HG03442 (cell line): Measurements from ENCODE around the gene PCBP3.

Experiments
- ATAC-seq: cut with Tn5 transposase; IDR thresholded peaks from one replicate; pipeline ENCODE4 v1.9.1; 2021; ENCODE audit warnings: mild to moderate bottlenecking, moderate library complexity; ENCODE audit not compliant: unreplicated experiment

PCBP3 gene

GRCh38 chr21:45778686-45779085 lies 135.2 kb downstream of the PCBP3 start:
- ATAC-seq = no peak

- ATAC-seq = no peak
These were observed 135.7 kb downstream of the PCBP3 start for GRCh38 chr21:45779226-45779625.

- ATAC-seq = no peak
These were observed 137.1 kb downstream of the PCBP3 start for GRCh38 chr21:45780647-45781046.

GRCh38 chr21:45781741-45782140 lies 138.2 kb downstream of the PCBP3 start:
- ATAC-seq = no peak

GRCh38 chr21:45786660-45787059 lies 143.1 kb downstream of the PCBP3 start:
- no peak for ATAC-seq

- no peak for ATAC-seq
These were observed 143.8 kb downstream of the PCBP3 start for GRCh38 chr21:45787371-45787770.

- no peak for ATAC-seq
These were observed 144.7 kb downstream of the PCBP3 start for GRCh38 chr21:45788198-45788597.

GRCh38 chr21:45788637-45789506 lies 145.3 kb downstream of the PCBP3 start:
- no peak for ATAC-seq

- ATAC-seq = no peak
These were observed 146.9 kb downstream of the PCBP3 start for GRCh38 chr21:45790427-45790826.

- no peak for ATAC-seq
These were observed 148.3 kb downstream of the PCBP3 start for GRCh38 chr21:45791562-45792418.

- ATAC-seq = no peak
These were observed 149.3 kb downstream of the PCBP3 start for GRCh38 chr21:45792682-45793383.

- ATAC-seq = no peak
These were observed 150.5 kb downstream of the PCBP3 start for GRCh38 chr21:45794027-45794426.

GRCh38 chr21:45796003-45796402 lies 152.5 kb downstream of the PCBP3 start:
- no peak for ATAC-seq

GRCh38 chr21:45797338-45797737 lies 153.8 kb downstream of the PCBP3 start:
- ATAC-seq = no peak

- no peak for ATAC-seq
These were observed 156.3 kb downstream of the PCBP3 start for GRCh38 chr21:45799765-45800338.

- no peak for ATAC-seq
These were observed 157.0 kb downstream of the PCBP3 start for GRCh38 chr21:45800339-45801080.

- ATAC-seq = no peak
These were observed 157.8 kb downstream of the PCBP3 start for GRCh38 chr21:45801129-45801964.

GRCh38 chr21:45801989-45802388 lies 158.5 kb downstream of the PCBP3 start:
- no peak for ATAC-seq

GRCh38 chr21:45802425-45802824 lies 158.9 kb downstream of the PCBP3 start:
- no peak for ATAC-seq
